Parathyroid adenoma (tissue), 2 donors: ENCODE measurements around the gene RNU2-63P.
A peak's percentile ranks its signal among the peaks of the same experiment; 100 is the strongest.

ENCODE experiments used
- H2AFZ ChIP-seq: fragments of 300-600 bp; sonication (generic); one replicate; pipeline ENCODE4 v1.7.0; 2017; ENCODE audit warnings: antibody characterized with exemption, mild to moderate bottlenecking
- H3K27ac ChIP-seq: fragments of 300-600 bp; sonication (generic); one replicate; pipeline ENCODE4 v1.7.0; 2017
- H3K27me3 ChIP-seq: fragments of 300-600 bp; sonication (generic); one replicate; pipeline ENCODE4 v1.7.0; 2017; ENCODE audit warnings: low read length; ENCODE audit not compliant: control insufficient read depth, insufficient read depth
- H3K36me3 ChIP-seq: fragments of 300-600 bp; sonication (generic); one replicate; pipeline ENCODE4 v1.7.0; 2017; ENCODE audit warnings: low read length; ENCODE audit not compliant: control insufficient read depth, insufficient read depth
- H3K4me1 ChIP-seq: fragments of 300-600 bp; sonication (generic); one replicate; pipeline ENCODE4 v1.7.0; 2017; ENCODE audit warnings: control low read depth
- H3K4me2 ChIP-seq: fragments of 300-600 bp; sonication (generic); one replicate; pipeline ENCODE4 v1.7.0; 2017; ENCODE audit warnings: low read length
- H3K4me3 ChIP-seq: fragments of 300-600 bp; sonication (generic); one replicate; pipeline ENCODE4 v1.7.0; 2017; ENCODE audit warnings: low read depth, low read length
- H3K79me2 ChIP-seq: fragments of 300-600 bp; sonication (generic); one replicate; pipeline ENCODE4 v1.7.0; 2017; ENCODE audit warnings: control low read depth
- H3K9ac ChIP-seq: fragments of 300-600 bp; sonication (generic); one replicate; pipeline ENCODE4 v1.7.0; 2017; ENCODE audit warnings: mild to moderate bottlenecking
- H3K9me3 ChIP-seq: fragments of 300-600 bp; sonication (generic); one replicate; pipeline ENCODE4 v1.7.0; 2017; ENCODE audit warnings: low read length; ENCODE audit not compliant: control insufficient read depth
- TF ChIP-seq, protein P1 (sequence below): fragments of 300-600 bp; sonication (generic); IDR thresholded peaks from one replicate; pipeline ENCODE4 v1.7.0; 2017; ENCODE audit warnings: antibody characterized with exemption, mild to moderate bottlenecking
- donor health status: primary hyperparathyroidism.

RNU2-63P gene

DNA sequence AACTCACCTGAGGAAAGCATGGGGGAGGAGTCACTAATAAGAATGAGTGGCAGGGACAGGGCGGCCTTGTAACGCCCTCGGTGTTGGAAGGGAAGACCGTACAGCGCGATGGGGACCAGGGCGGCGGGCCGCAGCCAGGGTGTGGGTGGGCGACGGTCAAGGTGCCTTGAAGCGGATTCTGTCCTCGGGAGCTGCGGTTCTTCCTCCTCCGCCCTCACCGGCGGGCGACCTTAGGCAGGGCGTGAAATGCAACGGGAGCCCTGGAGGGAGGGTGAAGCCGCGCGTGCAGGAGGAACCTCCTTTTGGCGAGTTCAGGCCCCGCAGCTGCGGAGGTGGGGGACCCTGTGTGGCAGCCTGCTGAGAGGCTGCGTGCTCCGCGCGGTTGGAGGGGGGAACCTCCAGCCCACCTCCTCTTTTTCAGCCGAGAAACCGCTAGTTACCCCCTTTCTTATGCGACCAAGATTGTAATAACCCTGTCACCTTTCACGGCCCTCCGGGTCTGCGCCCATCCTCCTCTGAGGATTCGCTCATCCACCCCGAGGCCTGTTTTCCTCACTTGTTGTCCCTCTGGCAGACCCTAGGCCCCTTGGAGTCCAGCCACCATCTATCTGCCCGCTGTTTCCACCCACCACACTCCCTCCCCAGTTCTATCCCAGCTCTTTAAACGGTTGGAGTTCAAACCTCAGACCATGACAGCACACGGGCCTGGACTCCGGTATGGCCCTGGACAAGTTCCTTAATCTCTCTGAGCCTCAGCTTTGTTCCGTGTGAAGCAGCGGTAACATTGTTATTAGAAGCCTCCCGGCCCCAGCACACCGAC is 823 bp upstream of the RNU2-63P start:
- no peaks in the 10 kb centered on the region for H3K27me3 ChIP-seq
- no peaks in the 10 kb centered on the region for H3K79me2 ChIP-seq
- H3K27ac ChIP-seq, result peak overlapping the region; percentile 73
- peak overlapping the region; percentile 73 for H3K4me3 ChIP-seq
- peak overlapping the region; percentile 93 for H2AFZ ChIP-seq
- TF ChIP-seq, protein P1, sequence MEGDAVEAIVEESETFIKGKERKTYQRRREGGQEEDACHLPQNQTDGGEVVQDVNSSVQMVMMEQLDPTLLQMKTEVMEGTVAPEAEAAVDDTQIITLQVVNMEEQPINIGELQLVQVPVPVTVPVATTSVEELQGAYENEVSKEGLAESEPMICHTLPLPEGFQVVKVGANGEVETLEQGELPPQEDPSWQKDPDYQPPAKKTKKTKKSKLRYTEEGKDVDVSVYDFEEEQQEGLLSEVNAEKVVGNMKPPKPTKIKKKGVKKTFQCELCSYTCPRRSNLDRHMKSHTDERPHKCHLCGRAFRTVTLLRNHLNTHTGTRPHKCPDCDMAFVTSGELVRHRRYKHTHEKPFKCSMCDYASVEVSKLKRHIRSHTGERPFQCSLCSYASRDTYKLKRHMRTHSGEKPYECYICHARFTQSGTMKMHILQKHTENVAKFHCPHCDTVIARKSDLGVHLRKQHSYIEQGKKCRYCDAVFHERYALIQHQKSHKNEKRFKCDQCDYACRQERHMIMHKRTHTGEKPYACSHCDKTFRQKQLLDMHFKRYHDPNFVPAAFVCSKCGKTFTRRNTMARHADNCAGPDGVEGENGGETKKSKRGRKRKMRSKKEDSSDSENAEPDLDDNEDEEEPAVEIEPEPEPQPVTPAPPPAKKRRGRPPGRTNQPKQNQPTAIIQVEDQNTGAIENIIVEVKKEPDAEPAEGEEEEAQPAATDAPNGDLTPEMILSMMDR, result no peak
- peak overlapping the region; percentile 82 for H3K4me2 ChIP-seq
- H3K36me3 ChIP-seq, result no peaks in the 10 kb centered on the region
- H3K9me3 ChIP-seq, result no peaks in the 10 kb centered on the region
- no peaks in the 10 kb centered on the region for H3K4me1 ChIP-seq
- H3K9ac ChIP-seq, result no peak overlapping the region

DNA sequence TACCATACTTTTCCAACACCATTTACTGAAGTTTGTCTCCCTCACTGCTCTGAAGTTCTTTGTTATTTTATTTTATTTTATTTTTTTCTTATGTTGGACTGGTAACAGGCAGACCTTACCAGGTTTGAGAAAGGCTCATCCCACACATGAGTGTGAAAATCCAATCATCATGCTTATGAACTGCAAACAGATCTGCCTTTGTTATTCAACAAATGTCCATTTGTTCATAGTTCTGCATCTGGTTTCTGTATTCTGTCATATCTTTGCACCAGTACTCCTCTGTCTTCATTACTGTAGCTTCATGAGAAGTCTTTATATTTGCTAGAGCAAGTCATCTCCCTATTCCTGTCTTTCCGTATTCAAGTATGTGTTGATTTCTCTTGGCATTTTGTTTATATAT is 5.3 kb downstream of the RNU2-63P start:
- Histone ChIP-seq H3K27ac (no peak overlapping the region), H3K4me1 (no peaks in the 10 kb centered on the region), H3K36me3 (no peaks in the 10 kb centered on the region), H3K27me3 (no peaks in the 10 kb centered on the region), H3K9ac (no peak overlapping the region), H3K4me2 (no peak overlapping the region), H3K9me3 (no peaks in the 10 kb centered on the region), H2AFZ (no peak overlapping the region), H3K4me3 (no peak overlapping the region), H3K79me2 (no peaks in the 10 kb centered on the region)
- TF ChIP-seq, protein P1, result no peak

DNA sequence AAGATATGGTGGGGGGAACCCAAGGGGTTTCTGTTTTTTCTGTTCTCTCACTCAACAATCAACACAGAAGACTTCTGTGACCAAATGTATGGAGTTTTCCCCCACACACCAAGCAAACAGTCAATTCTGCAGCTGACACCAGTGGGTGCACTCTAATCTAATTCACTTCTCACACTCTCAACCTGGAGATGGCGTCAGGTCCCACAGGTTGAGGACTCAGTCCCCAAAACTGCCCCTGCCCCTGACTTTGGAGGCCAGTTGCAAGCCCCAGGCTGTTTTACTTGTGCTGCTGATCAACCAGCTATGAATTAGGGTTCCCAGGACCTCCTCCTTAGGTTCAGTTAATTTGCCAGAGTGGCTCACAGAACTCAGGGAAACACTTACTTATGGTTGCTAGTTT is 6.2 kb downstream of the RNU2-63P start:
- H3K36me3 ChIP-seq, result no peaks in the 10 kb centered on the region
- TF ChIP-seq, protein P1, result no peak
- no peaks in the 10 kb centered on the region for H3K9me3 ChIP-seq

DNA sequence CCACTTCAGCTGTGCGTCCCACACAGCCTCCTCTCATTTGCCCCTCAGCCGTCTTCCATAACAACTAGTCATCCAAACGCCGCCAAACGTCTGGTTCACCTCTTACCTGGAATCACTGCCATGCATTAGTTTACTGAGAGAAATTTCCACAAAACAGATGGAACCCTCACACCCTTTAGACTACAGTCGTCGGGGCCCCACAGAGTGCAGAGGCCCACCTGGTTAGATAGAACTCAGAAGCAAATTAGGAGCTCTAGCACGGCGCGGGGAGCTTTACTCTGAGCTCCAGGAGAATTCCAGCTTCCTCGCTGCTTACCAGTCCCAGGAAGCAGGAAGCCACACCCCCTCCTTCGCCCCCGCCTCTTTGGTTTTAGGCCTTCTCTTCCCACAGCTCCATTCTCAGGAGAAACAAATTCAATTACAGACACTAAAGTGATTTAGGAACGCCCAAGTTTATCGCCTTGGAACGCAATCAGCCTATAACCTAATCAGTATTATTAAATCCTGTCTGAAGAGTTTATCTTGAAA is 9.4 kb downstream of the RNU2-63P start:
- Histone ChIP-seq H3K4me2 (no peak overlapping the region), H3K9me3 (no peaks in the 10 kb centered on the region), H3K27ac (no peak overlapping the region), H2AFZ (no peak overlapping the region), H3K27me3 (no peaks in the 10 kb centered on the region), H3K4me3 (no peak overlapping the region), H3K79me2 (no peaks in the 10 kb centered on the region), H3K4me1 (no peaks in the 10 kb centered on the region), H3K9ac (no peak overlapping the region), H3K36me3 (no peaks in the 10 kb centered on the region)
- TF ChIP-seq, protein P1, result no peak

More for the DNA sequence above, 6.2 kb downstream of the RNU2-63P start:
- H3K27ac ChIP-seq, result no peak overlapping the region
- H3K27me3 ChIP-seq, result no peaks in the 10 kb centered on the region
- no peak overlapping the region for H3K9ac ChIP-seq
- H3K4me1 ChIP-seq, result no peaks in the 10 kb centered on the region
- no peaks in the 10 kb centered on the region for H3K79me2 ChIP-seq
- H3K4me2 ChIP-seq, result no peak overlapping the region
- no peak overlapping the region for H2AFZ ChIP-seq
- no peak overlapping the region for H3K4me3 ChIP-seq
